ENCODE data around the gene DCAF6.

Gene DCAF6

DNA sequence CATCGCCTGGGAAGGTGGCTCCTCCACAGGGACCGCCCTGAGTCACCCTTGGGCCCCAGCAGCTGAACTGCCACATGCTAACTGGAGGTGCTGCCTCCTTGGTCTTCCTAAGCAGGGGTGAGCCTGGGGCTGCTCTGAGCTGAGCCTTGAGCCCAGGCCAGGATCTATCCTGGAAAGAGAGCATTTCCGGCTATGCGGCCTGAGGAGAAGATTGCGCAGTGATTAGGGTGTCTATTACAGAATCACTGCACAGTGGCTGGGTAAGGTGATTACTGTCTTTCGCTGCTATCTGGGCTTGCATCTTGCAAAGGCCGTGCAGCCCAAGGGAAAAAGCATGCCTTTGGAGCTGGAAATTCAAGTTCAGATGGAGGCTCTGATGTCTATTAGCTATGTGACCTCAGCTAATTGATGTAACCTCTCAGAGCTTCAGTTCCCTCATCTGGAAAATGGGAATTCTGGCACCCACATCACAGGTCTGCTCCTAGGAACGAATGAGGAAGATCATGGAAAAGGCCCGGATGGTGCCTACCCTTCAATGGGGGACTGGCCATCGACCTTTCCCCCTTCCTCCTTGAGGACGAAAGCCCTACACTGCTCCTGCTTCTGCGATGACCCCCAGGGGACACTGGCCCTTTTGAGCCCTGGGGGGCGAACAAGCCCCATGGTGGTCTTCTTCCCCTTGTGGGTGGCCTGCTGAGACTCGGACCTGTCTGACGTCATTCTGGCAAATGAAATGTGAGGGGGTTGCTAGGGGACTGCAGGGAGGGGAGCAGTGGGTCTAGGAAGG is 162.2 kb downstream of the DCAF6 start:
- POLR2A ChIA-PET = interaction anchor here (0.7 kb wide), 1 partner anchor 391 kb away, joined by 3 read pairs; no protein-coding TSS in a partner anchor
- no peak for DNase-seq (ENCODE audit: extremely low spot score)
- CTCF ChIA-PET = interaction anchor here (1.4 to 7.4 kb wide), 2 partner anchors 15 to 19 kb away, joined by 3 to 76 read pairs; no protein-coding TSS in a partner anchor
- TF ChIP-seq, protein P1, sequence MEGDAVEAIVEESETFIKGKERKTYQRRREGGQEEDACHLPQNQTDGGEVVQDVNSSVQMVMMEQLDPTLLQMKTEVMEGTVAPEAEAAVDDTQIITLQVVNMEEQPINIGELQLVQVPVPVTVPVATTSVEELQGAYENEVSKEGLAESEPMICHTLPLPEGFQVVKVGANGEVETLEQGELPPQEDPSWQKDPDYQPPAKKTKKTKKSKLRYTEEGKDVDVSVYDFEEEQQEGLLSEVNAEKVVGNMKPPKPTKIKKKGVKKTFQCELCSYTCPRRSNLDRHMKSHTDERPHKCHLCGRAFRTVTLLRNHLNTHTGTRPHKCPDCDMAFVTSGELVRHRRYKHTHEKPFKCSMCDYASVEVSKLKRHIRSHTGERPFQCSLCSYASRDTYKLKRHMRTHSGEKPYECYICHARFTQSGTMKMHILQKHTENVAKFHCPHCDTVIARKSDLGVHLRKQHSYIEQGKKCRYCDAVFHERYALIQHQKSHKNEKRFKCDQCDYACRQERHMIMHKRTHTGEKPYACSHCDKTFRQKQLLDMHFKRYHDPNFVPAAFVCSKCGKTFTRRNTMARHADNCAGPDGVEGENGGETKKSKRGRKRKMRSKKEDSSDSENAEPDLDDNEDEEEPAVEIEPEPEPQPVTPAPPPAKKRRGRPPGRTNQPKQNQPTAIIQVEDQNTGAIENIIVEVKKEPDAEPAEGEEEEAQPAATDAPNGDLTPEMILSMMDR (IDR thresholded peaks at IDR 0.05; ENCODE audit: control extremely low read depth, extremely low read depth, low read depth, missing control alignments) = no peak

DNA sequence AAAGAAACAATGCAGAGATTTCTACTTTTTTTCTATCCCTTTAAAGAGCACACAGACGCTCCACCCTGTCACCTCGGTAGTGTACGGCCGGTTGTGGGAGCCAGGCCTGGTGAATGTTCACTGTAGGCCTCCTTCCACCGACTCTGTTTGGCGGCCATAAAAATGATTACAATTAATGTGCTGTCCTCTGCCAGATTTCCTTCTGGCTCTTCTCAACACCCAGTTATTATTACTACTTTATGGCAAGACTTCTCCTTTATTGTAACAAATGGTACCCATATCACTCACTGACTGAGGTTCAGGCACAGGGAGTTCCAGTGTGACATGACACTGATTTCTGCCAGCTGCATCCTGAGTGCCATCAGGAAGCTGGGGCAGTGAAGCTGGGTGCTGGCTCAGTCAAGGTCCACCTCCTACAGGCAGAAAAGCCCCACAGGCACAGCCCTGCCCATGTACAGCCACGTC is 162.9 kb downstream of the DCAF6 start:
- POLR2A ChIA-PET = interaction anchor here (0.7 kb wide), 1 partner anchor 392 kb away, joined by 3 read pairs; no protein-coding TSS in a partner anchor
- no peak for DNase-seq (ENCODE audit: extremely low spot score)
- CTCF ChIA-PET = interaction anchor here (1.4 to 7.4 kb wide), 2 partner anchors 15 to 20 kb away, joined by 3 to 76 read pairs; no protein-coding TSS in a partner anchor
- TF ChIP-seq, protein P1 (IDR thresholded peaks at IDR 0.05; ENCODE audit: control extremely low read depth, extremely low read depth, low read depth, missing control alignments) = no peak

DNA sequence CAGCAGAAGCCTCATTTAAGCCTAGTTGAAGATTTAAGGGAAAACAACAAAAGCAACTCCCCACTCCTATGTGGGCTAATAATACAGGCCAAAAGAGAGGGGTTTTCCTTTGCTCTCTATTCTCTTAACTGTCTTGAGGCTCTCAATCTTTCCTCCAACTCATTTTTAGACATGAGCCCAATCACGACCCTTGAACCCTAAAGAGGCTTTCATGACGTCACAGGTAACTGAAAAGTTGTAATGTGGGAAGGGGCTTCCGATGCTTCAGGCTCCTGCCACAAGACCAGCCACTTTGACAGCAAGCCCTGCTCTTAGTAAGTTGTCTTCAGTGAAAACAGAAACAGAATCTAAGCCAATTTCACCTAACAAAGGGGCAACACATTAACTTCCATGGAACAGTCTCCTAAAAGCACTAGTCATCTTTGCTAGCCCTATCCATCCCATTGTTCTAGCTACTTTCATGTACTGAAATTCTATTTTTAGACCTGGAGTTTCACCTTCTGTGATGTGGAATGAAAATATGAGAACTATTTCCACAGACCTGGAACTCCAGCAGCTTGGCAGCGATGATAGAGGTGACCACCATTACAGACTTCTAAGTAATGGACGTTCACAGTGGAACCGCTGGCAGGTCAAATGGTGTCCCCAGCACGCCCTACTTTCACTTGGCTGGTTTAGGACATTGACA is 164.0 kb downstream of the DCAF6 start:
- ChIA-PET CTCF (interaction anchor here (1.0 to 7.4 kb wide), 3 partner anchors 16 to 45 kb away, joined by 3 to 76 read pairs (median 3); no protein-coding TSS in a partner anchor), POLR2A (no interaction called here)
- no peak for DNase-seq (ENCODE audit: extremely low spot score)
- TF ChIP-seq, protein P1 (IDR thresholded peaks at IDR 0.05; ENCODE audit: control extremely low read depth, extremely low read depth, low read depth, missing control alignments) = no peak

DNA sequence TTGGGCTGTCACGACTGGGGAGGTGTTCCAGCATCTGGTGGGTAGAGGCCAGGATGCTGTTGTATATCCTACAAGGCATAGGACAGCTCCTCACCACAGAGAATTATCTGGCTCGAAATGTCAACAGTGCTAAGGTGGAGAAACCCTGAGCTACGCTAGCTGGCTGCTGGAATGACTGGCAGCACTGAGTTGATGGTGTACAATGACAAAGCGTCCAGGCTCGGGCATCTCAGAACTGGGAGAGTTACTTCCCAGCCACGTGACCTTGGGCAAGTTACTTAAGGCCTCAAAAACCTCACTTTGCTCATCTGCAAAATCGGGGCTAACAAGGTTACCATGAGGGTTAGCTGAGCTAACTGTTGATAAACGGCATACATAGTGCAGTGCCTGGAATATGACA is 164.9 kb downstream of the DCAF6 start:
- DNase-seq (ENCODE audit: extremely low spot score) = no peak

DNA sequence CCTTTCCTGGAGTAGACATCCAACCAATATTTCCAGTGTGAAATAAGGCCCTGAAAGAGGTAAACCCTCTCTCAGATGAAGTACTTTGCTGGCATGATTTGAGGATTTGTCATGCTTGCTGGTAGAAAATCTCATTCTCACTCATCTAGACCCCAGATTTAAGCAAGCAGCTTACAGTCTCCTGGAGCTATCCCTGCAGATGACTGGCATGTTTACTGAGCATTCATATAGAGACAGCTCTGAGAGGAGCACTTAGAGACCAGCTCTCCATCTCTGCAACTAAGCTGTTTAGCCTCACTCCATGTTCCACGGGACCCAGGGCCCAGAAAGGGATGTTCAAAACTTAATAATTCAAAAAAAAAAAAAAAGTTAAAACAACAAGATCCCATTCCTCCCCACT is 166.0 kb downstream of the DCAF6 start:
- TF ChIP-seq, protein P1 (IDR thresholded peaks at IDR 0.05; ENCODE audit: control extremely low read depth, extremely low read depth, low read depth, missing control alignments) = no peak
- CTCF ChIA-PET = interaction anchor here (0.6 to 7.4 kb wide), 4 partner anchors 11 to 18 kb away, joined by 3 to 76 read pairs (median 4); no protein-coding TSS in a partner anchor
- no peak for DNase-seq (ENCODE audit: extremely low spot score)
- POLR2A ChIA-PET = no interaction called here

More for the DNA sequence above, 164.9 kb downstream of the DCAF6 start:
- ChIA-PET POLR2A (interaction anchor here (0.5 kb wide), 1 partner anchor 13 kb away, joined by 3 read pairs; no protein-coding TSS in a partner anchor), CTCF (interaction anchor here (1.0 to 7.4 kb wide), 3 partner anchors 17 to 44 kb away, joined by 3 to 76 read pairs (median 3); no protein-coding TSS in a partner anchor)
- TF ChIP-seq, protein P1 (IDR thresholded peaks at IDR 0.05; ENCODE audit: control extremely low read depth, extremely low read depth, low read depth, missing control alignments) = no peak

DNA sequence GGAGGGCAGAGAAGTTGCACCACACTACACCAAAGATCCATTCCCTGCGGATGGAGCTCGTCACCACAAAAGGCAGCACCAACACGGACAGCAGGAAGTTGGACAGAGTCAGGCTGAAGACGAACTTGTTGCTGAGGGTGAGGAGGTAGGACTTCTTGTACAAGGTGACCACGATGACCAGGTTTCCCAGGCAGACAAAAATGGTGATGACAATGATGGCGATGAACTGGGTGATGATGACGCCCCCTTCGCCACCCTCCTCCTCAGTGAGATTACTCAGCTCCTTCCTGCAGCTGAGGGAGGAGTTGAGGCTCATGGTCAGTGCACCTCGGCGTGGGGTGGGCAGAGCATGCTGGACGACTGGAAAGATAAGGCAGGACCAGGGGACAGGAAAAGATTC is 168.1 kb downstream of the DCAF6 start:
- POLR2A ChIA-PET = no interaction called here
- CTCF ChIA-PET = interaction anchor here (1.0 to 7.4 kb wide), 3 partner anchors 20 to 33 kb away, joined by 3 to 76 read pairs (median 4); no protein-coding TSS in a partner anchor
- DNase-seq (ENCODE audit: extremely low spot score) = no peak
- TF ChIP-seq, protein P1 (IDR thresholded peaks at IDR 0.05; ENCODE audit: control extremely low read depth, extremely low read depth, low read depth, missing control alignments) = no peak

All from GM10248 (cell line).